ENCODE data around the gene MRPS7. TPM values are rescaled to one million over a fixed set of nuclear protein-coding genes. Genes with fewer than 3 reads are reported as not detected.
"Not testable (repeated sequence)": the region's sequence is repeated elsewhere in the genome, so short reads cannot be mapped to it uniquely, and the experiment has no call there.

The MRPS7 gene
- total RNA-seq, 1 donor from 2014 or later, result 66.4 TPM

GRCh38 chr17:75242461-75243042, 19.1 kb upstream of the MRPS7 start:
- intact Hi-C loops (cut with micrococcal nuclease), result no loop called here

DNA sequence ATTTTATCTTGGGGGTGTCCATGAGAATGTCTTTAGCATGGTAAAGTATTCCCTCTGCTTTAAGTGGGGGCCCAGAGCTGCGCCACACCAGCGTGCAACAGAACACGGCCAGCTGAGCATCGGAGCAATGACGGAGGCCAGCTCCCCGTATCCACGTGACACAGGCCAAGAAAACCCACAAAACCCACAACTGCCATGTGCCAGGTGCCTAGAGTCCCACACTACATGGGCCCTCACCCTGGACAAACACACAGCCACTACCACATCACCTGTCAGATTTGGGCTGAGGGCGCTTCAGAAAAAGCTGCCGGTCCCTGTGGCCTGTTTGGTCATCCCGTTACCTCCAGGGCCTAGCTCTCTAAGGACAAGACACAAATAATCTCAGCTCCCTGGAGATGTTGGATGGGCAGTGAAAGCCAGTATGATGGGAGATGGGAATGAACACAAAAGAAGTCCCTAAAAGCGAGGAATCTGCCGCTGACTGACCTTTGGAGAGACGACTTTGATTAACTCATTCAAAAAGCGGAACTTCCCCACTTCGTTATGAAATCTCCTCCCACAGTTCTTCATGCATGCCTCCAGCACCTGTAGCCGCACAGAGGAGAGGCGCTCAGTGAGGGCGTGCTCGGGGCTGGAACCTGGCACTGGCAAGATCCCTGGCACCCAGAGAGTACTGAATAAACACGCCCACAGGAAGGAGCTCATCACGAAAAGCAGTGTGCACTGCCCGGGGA, 17.4 kb upstream of the MRPS7 start:
- intact Hi-C loops (cut with micrococcal nuclease), result no loop called here

DNA sequence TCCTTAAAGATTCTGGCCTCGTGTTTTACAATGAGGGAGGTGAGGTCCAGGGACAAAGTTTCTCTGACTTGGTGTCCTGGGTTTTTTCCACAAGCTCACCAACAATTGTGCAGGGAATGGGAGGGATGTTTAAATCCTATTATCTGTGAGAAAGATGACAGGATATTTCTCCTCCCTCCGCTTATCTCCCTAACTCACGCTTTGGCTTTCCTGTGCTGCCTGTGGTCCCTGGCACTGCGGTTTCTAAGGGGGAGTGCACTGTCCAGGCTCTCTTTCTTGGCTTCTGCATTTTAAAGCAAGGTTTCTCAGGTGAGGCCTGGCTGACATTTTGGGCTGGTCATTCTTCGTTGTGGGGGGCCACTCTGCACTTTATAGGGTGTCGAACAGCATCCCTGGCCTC, 16.7 kb upstream of the MRPS7 start:
- intact Hi-C loops (cut with micrococcal nuclease), result no loop called here

DNA sequence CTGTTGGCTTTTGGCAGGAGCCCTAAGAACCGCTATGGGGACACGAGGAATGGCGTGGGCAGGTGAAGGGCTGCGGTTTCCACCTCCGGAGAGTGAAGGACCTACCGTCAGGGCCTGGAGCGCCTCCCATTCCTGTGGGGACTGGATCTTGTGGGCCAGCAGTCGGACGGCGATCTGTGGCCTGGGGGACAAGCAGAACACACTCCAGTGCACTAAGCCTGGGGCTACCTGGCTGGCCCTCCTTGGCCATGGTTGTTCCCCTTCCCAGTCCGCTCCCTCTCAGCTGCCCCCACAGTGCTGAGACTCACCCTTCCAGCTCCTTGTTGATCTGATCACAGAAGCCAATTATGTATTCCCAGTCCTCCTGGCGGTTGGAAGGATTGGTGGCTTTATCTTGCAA, 15.3 kb upstream of the MRPS7 start:
- intact Hi-C loops (cut with micrococcal nuclease), result no loop called here

GRCh38 chr17:75249564-75249963, 12.1 kb upstream of the MRPS7 start:
- intact Hi-C loops (cut with micrococcal nuclease), result no loop called here

GRCh38 chr17:75250009-75250471, 11.6 kb upstream of the MRPS7 start:
- intact Hi-C loops (cut with micrococcal nuclease), result no loop called here

GRCh38 chr17:75252039-75252816, 9.5 kb upstream of the MRPS7 start:
- intact Hi-C loops (cut with micrococcal nuclease), result no loop called here

- intact Hi-C loops (cut with micrococcal nuclease), result not testable (repeated sequence)
Observed at GRCh38 chr17:75255954-75256698, 5.6 kb upstream of the MRPS7 start.

GRCh38 chr17:75257228-75257627, 4.5 kb upstream of the MRPS7 start:
- intact Hi-C loops (cut with micrococcal nuclease), result not testable (repeated sequence)

DNA sequence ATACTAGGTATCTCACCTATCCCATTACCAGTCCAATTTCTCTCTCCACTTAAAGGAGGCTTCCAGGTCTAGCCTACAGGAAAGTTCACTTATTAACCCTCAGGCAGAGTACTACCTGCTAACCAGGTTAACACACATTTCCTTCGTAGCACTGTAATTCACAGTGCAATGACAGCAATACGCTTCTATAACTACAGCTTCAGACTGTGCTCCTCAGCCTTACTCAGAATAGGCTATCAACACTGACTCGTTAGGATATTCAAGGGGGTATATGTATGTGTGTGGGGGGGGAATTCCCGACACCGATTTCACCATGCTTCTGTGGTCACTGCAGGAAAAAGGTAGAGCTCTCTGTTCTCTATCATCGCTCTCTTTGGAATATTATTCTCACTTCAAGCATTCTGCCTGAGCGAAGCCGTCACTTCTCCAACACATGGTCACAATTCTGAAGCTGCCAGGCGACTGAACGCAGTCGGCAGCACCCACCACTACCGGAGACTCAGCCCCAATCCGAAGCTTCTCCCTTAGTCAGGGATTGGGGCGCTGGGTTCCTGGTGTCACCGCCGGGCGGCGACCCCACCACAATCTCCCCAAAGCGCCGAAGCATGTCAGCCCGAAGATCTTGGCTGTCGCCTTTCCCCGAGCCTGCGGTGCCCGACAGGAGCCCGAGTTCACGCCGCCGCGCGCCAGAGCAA, 891 bp upstream of the MRPS7 start:
- intact Hi-C loops (cut with micrococcal nuclease), result loop anchor here (1.0 to 10.0 kb wide), 7 partner anchors 11 to 324 kb away; partner anchors contain the start of genes CASKIN2, GRB2, MIF4GD and MYO15B

DNA sequence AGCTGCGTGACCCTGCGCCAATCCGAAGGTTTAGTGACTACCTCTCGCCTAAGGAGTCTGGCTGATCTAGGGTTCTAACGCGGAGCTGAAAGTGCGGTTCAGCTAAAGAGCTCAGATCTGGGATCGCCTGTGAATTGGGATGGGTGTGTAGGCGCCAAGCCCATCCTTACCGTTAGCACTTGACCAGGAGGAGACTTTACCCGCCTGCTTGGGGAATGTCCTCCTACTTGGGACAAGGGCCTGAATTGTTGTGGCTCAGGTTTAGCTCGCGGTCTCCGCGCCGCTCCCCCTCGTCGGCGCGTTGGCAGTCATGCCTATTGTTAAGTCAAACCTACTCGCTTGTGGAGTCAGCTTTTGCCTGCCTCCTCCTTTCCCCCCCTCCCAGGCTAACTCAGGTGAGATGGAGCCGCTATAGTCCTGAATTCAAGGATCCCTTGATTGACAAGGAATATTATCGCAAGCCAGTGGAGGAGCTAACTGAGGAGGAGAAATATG, 480 bp downstream of the MRPS7 start:
- intact Hi-C loops (cut with micrococcal nuclease), result loop anchor here (5.0 to 10.0 kb wide), 2 partner anchors 255 to 323 kb away; partner anchors contain the start of genes CASKIN2, MYO15B and TSEN54

DNA sequence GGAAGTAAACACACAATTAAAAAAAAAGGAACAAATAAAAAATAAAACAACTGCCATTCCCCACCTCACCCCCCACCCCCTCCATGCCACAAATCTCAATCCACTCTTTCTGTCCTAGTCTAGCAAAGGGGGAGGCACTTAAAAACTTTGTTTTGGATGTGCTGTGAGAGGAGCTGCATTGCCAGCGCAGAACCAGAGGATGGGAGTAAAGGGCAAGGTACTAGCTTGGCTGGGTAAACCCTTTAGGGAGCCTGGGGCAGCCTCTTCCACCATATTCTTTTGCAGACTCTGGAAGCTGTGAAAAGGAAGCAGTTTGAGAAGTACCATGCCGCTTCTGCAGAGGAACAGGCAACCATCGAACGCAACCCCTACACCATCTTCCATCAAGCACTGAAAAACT, 1.4 kb downstream of the MRPS7 start:
- intact Hi-C loops (cut with micrococcal nuclease), result loop anchor here (5.0 to 10.0 kb wide), 2 partner anchors 254 to 322 kb away; partner anchors contain the start of genes CASKIN2, MYO15B and TSEN54

GRCh38 chr17:75265614-75266315, 4.1 kb downstream of the MRPS7 start:
- intact Hi-C loops (cut with micrococcal nuclease), result loop anchor here (10.0 kb wide), 1 partner anchor 319 kb away; the partner anchor contains the start of gene MYO15B

GRCh38 chr17:75266316-75267152, 4.9 kb downstream of the MRPS7 start:
- intact Hi-C loops (cut with micrococcal nuclease), result loop anchor here (10.0 kb wide), 1 partner anchor 318 kb away; the partner anchor contains the start of gene MYO15B

DNA sequence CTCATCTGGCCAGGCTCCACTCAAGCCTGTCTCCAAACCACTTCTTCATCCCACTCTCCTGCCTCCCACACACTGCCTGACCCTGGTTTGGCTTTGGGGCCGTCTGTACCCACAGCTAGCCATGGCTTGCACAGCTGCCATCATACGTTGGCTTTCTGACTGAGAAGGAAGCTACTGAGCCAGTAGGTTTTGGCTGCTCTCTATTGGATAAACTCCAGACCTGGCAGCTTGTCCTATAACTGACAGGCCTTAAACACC, 5.4 kb downstream of the MRPS7 start:
- intact Hi-C loops (cut with micrococcal nuclease), result loop anchor here (10.0 kb wide), 1 partner anchor 318 kb away; the partner anchor contains the start of gene MYO15B

GRCh38 chr17:75267411-75268232, 5.9 kb downstream of the MRPS7 start:
- intact Hi-C loops (cut with micrococcal nuclease), result loop anchor here (10.0 kb wide), 1 partner anchor 317 kb away; the partner anchor contains the start of gene MYO15B

DNA sequence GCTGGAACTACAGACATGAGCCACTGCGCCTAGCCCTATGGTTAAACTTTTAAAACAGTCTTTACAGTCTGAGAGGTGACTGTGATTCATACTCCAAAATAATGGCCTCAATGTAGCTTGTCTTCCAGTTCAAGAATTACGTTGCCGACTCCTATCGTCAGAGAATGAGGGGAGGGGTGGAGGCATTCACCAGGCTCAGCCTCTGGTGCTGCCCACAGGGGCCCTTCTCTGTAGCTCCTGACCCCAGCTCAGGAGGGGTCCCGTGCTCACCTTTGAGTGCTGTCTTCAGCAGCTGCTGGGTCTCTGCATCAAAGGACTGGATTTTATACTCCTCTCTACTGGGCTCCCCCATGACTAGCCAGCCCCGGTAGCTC, 8.2 kb downstream of the MRPS7 start:
- intact Hi-C loops (cut with micrococcal nuclease), result loop anchor here (5.0 to 10.0 kb wide), 2 partner anchors 88 to 315 kb away; partner anchors contain the start of genes MYO15B and SUMO2
